ENCODE data around the gene STK35.

The STK35 gene

GRCh38 chr20:2101057-2101864 lies at the start of gene STK35:
Gene STK35, plus strand, starts transcription at chr20:2101827. Its CDS starts 55 bp downstream, at chr20:2101882.
- DNase-seq, result peak; percentile 43

- no peak for DNase-seq
These were observed 49.7 kb upstream of the STK35 start for GRCh38 chr20:2051946-2052345.

GRCh38 chr20:2052741-2053140 lies 48.9 kb upstream of the STK35 start:
- DNase-seq, result no peak

GRCh38 chr20:2053615-2054014 lies 48.0 kb upstream of the STK35 start:
- DNase-seq, result no peak

- DNase-seq, result no peak
These were observed 46.7 kb upstream of the STK35 start for GRCh38 chr20:2054911-2055310.

GRCh38 chr20:2059411-2059810 lies 42.2 kb upstream of the STK35 start:
- no peak for DNase-seq

- no peak for DNase-seq
These were observed 36.5 kb upstream of the STK35 start for GRCh38 chr20:2065099-2065498.

GRCh38 chr20:2066461-2067122 lies 35.0 kb upstream of the STK35 start:
- DNase-seq, result no peak

GRCh38 chr20:2080532-2081224 lies 20.9 kb upstream of the STK35 start:
- no peak for DNase-seq

- DNase-seq, result no peak
These were observed 16.9 kb upstream of the STK35 start for GRCh38 chr20:2084703-2085102.

- no peak for DNase-seq
These were observed 15.2 kb upstream of the STK35 start for GRCh38 chr20:2086177-2086979.

GRCh38 chr20:2086980-2087377 lies 14.6 kb upstream of the STK35 start:
- no peak for DNase-seq

- no peak for DNase-seq
These were observed 12.7 kb upstream of the STK35 start for GRCh38 chr20:2088891-2089290.

GRCh38 chr20:2089447-2089846 lies 12.2 kb upstream of the STK35 start:
- DNase-seq, result no peak

GRCh38 chr20:2093159-2093781 lies 8.4 kb upstream of the STK35 start:
- peak; percentile 8 for DNase-seq

GRCh38 chr20:2093883-2094282 lies 7.7 kb upstream of the STK35 start:
- DNase-seq, result no peak

- peak; percentile 92 for DNase-seq
These were observed 398 bp downstream of the STK35 start for GRCh38 chr20:2101865-2102584.

GRCh38 chr20:2102585-2103460 lies 1.2 kb downstream of the STK35 start:
- no peak for DNase-seq

GRCh38 chr20:2103461-2104153 lies 2.0 kb downstream of the STK35 start:
- DNase-seq, result no peak

- DNase-seq, result no peak
These were observed 2.6 kb downstream of the STK35 start for GRCh38 chr20:2104236-2104635.

All from NCI-H1694 treated with DMSO at 0.1 percent for 48 hours (cell line).